GM21737 (cell line): ENCODE results near the gene MAPK13.
"Not testable (repeated sequence)": the region's sequence is repeated elsewhere in the genome, so short reads cannot be mapped to it uniquely, and the experiment has no call there.

Source experiments
- ATAC-seq: cut with Tn5 transposase; IDR thresholded peaks from one replicate; pipeline ENCODE4 v1.9.1; 2021; ENCODE audit warnings: mild to moderate bottlenecking, moderate library complexity; ENCODE audit not compliant: unreplicated experiment

Gene MAPK13

GRCh38 chr6:36126553-36127458, 3.5 kb upstream of the MAPK13 start:
- ATAC-seq: no peak

GRCh38 chr6:36127462-36128016, 2.8 kb upstream of the MAPK13 start:
- no peak for ATAC-seq

DNA sequence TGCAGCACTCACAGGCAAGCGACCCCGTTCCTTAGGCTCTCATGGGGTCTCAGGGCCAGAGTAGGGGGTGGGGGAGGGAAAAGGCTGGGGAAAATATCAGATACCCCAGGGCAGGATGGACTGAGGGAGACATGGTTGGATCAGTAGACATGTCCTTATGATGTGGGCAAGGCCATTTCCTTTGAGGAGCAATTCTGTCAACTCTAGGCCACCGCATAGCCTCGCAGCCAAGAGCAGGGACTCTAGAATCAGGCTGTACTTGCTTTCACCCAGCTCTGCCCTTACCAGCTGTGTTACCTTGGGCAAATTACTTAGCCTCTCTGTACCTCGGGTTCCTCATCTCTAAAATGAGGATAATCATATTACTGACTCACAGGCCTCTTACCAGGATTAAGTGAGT, 2.2 kb upstream of the MAPK13 start:
- no peak for ATAC-seq

- no peak for ATAC-seq
Observed at GRCh38 chr6:36128793-36129192, 1.5 kb upstream of the MAPK13 start.

GRCh38 chr6:36129334-36129733, 979 bp upstream of the MAPK13 start:
- not testable (repeated sequence) for ATAC-seq

DNA sequence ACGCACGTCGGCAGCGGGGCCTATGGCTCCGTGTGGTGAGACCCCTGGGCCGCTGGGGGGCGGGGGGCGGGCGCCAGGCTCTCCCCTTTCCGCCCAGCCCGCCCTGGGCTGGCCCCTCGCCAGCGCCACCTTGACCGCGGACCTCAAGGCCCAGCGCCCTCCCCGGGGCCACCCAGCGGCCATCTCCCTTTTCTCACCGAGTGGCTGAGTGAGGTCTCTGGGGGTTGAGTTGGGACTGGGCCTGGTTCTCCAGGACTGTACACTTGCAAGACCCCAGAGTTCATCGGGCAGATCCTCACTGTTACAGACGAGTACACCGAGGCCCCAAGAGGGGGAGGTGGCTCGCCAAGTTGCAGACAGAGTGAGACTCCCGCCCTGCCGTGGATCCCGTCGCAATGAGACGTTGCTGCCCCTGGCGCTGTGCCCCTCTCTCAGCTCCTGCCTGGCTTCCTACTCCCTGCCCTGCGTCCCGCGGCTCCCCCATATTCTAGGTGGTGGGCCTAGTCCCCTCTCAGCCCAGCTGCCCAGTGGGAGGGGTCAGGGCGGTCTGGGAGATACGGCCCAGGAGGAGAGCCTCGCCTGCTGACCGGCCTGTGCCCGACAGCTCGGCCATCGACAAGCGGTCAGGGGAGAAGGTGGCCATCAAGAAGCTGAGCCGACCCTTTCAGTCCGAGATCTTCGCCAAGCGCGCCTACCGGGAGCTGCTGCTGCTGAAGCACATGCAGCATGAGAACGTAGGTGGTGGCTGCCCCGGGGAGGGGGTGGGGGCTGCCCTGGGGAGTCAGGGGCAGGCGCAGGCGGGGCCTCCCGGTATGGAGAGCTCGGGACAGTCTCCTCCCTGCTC, 576 bp downstream of the MAPK13 start:
- ATAC-seq: no peak

DNA sequence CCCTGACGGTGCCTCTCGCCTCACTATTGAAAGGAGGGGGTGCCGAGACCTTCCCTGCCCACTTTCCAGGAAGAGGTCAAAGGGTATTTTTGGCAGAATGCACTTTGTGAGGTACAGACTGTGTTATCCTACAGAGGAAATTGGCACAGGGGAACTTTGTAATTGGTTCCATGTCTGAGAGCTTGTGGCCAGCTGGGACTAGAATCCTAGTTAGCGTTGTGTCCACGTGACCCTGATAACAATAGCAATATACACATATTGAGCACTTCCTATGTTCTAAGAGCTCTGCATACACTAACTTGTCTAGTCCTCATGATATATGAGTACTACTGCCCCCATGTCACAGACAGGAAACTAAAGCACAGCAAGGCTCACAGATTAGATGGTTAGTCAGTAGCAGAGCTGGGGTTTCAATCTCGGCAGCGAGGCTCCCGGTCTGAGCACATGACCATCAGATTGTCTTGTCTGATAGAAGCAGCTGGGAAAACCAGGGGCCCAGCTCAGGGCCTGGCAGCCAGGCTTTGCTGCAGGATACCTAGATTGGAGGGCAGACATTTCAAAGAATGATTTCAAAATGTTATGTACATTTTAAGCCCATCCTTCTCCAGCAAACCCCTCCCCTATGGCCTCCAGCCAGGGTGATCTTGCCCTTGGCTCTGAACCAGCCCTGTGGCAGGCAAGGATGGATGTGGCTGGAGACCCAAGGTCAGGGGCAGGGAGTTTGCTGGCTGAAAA, 1.4 kb downstream of the MAPK13 start:
- ATAC-seq: peak; percentile 88

DNA sequence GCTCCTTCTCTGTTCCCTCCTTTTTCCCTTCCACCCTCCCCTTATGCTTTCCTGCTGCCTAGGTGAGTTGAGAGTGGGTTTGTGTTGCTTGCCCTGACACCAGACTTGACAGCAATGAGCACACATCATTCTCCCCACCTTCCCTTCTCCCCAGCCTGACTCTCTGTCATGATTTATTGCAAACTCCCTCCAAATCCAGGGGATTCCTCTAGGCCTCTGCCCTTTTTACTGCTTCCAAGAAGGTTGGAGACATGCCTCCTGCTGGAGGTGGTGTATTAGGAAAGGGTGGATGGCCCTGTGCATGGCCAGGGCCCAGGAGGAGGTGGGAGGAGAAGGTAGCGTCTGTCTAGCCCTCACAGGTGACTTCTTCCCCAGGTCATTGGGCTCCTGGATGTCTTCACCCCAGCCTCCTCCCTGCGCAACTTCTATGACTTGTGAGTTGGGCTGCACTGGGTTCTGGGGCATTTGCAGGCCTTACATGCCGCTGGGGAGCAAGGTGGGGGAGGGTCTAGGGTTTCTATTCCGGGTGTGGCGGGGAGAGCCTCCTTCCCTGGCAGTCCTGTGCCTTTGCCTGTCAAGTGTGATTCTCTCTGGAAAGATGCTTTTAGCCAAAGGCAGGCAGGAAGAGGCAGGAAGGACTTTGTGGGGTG, 2.1 kb downstream of the MAPK13 start:
- no peak for ATAC-seq

- ATAC-seq: no peak
Observed at GRCh38 chr6:36133148-36133547, 2.8 kb downstream of the MAPK13 start.

DNA sequence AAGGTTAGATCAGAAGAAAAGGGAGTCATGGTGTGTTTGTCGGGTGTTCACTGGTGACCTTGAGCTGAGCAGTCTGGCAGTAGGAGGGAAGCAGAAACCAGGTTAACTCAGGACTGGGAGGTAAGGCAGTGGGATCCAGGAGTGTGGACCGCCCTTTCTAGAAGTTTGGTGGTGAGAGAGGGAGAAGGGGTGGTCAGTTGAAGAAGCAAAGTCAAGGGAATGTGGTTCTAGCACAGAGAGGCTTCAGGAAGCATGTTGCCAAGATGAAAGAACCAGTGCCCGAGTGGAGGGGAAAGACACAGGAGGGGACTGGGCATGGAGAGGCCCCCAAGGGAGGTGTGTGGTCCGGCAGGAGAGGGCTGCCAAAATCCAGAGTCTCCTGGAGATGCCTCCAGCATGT, 3.6 kb downstream of the MAPK13 start:
- no peak for ATAC-seq

- ATAC-seq: no peak
Observed at GRCh38 chr6:36135053-36135731, 4.9 kb downstream of the MAPK13 start.

DNA sequence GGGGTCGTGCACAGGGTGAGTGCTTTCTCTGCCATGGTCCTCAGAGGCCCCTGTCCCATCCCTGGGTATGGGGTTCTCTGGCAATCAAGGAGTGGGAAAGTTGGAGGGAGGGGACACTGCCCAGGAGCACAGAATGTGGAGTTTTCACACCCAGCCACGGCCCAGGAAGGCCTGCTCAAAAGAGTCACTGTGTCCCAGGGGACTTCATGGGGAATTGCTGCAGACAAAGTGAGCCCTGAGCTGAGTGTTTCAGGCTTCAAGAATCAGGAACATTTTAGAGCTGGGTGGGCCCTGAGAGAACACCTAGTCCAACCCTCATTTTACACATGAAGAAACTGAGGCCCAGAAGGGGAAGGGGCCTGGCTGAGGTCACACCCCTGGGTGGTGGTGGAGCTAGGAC, 5.7 kb downstream of the MAPK13 start:
- ATAC-seq: no peak

DNA sequence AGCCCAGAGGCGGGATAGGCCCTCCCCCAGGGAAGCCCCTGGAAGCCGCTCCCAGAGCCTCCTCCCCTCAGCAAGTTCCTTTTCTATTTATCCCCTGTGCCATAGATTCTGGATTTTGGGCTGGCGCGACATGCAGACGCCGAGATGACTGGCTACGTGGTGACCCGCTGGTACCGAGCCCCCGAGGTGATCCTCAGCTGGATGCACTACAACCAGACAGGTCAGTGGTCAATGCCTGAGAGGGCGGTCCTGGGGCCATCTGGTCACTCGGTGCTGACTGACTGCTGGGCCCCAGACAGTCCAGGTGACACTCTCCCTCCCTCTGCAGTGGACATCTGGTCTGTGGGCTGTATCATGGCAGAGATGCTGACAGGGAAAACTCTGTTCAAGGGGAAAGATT, 6.2 kb downstream of the MAPK13 start:
- no peak for ATAC-seq

DNA sequence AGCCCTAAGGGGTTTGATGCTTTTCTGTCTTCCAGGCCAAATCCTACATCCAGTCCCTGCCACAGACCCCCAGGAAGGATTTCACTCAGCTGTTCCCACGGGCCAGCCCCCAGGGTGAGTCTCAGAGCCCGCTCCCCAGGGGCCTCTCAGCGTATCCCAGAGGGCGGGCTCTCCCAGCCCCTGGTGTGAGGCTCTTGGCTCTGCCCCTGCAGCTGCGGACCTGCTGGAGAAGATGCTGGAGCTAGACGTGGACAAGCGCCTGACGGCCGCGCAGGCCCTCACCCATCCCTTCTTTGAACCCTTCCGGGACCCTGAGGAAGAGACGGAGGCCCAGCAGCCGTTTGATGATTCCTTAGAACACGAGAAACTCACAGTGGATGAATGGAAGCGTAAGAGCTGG, 8.4 kb downstream of the MAPK13 start:
- no peak for ATAC-seq

- no peak for ATAC-seq
Observed at GRCh38 chr6:36139431-36139830, 9.1 kb downstream of the MAPK13 start.

DNA sequence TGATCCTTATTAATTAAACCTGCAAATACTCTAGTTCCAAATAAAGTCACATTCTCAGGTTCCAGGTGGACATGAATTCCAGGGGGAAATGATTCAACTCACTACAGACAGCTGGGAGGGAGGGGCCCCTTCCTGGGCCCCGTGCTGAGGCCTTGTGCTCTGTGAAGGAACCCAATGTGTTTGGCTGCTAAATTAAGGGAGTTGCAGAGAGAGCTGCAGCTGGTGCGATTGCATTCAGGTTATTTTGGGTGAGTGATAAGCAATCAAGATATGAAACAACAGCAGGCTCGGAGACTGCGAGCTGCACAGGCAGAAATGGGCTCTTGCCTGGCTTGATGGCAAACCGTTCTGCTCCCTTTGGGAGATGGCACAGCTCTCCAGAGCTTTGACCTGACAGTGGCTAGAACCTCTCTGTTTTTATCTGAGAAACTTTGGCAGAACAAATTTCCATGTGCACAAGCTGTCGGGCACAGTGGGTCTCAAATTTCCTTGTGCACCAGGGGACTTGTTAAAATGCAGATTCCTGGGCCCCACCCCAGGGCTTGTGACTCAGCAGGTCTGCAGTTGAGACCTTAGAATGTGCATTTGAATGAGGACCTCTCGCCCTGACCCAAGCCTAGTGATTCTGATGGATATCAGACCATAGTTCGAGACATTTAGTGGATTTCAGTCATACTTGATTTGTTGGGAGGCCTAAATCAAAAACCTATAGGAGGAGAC, 9.8 kb downstream of the MAPK13 start:
- ATAC-seq: no peak

DNA sequence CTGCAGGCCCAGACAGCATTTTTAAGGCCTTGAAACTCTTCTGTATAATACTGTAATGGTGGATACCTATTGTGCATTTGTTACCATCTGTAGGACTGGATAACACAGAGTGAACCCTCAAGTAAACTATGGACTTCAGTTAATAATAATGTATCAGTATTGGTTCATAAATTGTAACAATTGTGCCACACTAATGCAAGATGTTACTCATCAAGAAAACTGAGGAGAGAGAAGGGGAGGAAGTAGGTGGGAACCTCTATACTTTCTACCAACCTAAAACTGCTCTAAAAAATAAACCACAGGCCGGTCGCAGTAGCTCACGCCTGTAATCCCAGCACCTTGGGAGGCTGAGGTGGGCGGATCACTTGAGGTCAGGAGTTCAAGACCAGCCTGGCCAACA, 10.8 kb downstream of the MAPK13 start:
- no peak for ATAC-seq

GRCh38 chr6:36141961-36142360, 11.6 kb downstream of the MAPK13 start:
- no peak for ATAC-seq
